B cell (primary cell): Measurements from ENCODE around the gene DGKB.

Source experiments
- EZH2 ChIP-seq: IDR thresholded peaks from 2 replicates; pipeline ENCODE4 v1.6.1; 2012; ENCODE audit warnings: borderline replicate concordance, low read depth, mild to moderate bottlenecking, moderate library complexity, low read length; ENCODE audit not compliant: insufficient read depth, poor library complexity, severe bottlenecking
- TF ChIP-seq, protein P1 (sequence below): fragments of 200-600 bp; IDR thresholded peaks from one replicate; pipeline ENCODE4 v1.8.0; 2022; ENCODE audit warnings: antibody characterized with exemption, mild to moderate bottlenecking

DNA sequence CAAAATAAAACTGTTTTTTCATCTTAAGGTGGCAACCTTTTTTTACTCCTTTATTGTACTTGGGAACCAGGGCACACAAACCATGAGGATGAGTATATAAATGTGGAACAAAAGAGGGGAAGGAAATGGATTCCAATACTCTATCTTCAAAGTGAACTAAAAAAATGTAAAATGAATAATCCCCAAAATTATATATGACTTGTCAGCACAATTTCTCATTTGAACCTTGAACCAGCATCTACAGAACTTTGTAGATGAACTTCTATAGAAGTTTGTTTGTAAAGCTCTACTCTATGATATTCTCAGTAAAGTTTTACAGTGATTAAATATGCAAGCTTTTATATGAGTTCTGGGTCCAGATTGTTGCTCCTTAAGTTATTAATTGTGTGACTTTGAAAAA lies 694.8 kb downstream of the DGKB start:
- TF ChIP-seq, protein P1, sequence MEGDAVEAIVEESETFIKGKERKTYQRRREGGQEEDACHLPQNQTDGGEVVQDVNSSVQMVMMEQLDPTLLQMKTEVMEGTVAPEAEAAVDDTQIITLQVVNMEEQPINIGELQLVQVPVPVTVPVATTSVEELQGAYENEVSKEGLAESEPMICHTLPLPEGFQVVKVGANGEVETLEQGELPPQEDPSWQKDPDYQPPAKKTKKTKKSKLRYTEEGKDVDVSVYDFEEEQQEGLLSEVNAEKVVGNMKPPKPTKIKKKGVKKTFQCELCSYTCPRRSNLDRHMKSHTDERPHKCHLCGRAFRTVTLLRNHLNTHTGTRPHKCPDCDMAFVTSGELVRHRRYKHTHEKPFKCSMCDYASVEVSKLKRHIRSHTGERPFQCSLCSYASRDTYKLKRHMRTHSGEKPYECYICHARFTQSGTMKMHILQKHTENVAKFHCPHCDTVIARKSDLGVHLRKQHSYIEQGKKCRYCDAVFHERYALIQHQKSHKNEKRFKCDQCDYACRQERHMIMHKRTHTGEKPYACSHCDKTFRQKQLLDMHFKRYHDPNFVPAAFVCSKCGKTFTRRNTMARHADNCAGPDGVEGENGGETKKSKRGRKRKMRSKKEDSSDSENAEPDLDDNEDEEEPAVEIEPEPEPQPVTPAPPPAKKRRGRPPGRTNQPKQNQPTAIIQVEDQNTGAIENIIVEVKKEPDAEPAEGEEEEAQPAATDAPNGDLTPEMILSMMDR: no peak
- no peak for TF ChIP-seq EZH2
